Right lobe of liver (tissue), 4 donors: ENCODE results near the gene CFAP77.

Source experiments
- POLR2A ChIP-seq: fragments of 450-650 bp; IDR thresholded peaks from one replicate; pipeline ENCODE4 v1.6.1; 2017; ENCODE audit warnings: antibody characterized with exemption, mild to moderate bottlenecking
- TF ChIP-seq, protein P1 (sequence below), 4 donors: fragments of 200-600 bp in 3 of 4; fragments of 450-650 bp in 1 of 4; IDR thresholded peaks; one replicate each; pipeline versions ENCODE4 v1.5.1 to v1.8.0; 2016 to 2022; ENCODE audit warnings: antibody characterized with exemption in 4 of 4, mild to moderate bottlenecking in 2 of 4
- donor health status: DM: no; HTN: no; CAD: no.
- donor health status: DM: no; HTN: no; CAD: no.
- donor health status: DM: no; HTN: yes; CAD: no.

DNA sequence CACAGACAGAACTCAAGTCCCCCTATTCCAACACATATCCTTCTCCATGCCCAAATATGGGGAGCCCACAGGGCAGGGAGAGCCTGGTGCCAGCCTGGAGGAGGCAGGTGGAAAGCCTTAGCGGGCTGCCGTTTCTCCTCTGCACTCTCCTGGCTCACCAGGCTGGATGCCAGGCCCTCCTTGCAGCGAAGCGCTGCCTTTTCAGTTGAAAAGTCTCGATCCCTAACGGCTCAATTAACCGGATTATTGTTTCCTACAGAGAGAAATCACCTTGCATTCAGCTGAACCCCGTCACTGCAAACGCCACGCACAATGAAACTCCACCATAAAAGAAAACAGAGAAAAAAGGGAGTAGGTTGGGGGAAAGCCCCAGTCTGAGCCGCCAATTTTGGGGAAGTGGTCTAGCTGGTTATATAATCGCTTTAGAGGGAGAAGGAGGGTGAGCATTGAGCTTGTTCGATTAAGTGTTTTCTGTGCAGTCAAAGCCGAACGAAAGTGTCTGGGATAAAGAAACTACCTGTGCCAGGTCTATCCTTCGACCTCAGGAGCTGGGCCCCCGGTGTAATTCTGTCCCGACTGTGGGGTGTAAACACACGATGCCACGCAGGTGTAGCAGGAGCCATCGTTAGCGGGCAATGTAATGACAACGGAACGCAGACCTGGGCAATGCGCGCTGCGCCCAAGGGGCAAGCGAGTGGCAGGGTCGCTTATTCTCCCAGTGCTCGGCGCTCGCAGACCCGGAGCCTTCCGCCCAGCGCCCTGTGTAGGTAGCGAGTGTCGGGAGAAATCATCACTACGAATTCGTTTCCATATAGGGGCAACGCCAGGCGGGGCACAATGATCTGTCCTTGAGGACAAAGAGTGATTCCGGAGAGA, 176.2 kb downstream of the CFAP77 start:
- TF ChIP-seq, protein P1, sequence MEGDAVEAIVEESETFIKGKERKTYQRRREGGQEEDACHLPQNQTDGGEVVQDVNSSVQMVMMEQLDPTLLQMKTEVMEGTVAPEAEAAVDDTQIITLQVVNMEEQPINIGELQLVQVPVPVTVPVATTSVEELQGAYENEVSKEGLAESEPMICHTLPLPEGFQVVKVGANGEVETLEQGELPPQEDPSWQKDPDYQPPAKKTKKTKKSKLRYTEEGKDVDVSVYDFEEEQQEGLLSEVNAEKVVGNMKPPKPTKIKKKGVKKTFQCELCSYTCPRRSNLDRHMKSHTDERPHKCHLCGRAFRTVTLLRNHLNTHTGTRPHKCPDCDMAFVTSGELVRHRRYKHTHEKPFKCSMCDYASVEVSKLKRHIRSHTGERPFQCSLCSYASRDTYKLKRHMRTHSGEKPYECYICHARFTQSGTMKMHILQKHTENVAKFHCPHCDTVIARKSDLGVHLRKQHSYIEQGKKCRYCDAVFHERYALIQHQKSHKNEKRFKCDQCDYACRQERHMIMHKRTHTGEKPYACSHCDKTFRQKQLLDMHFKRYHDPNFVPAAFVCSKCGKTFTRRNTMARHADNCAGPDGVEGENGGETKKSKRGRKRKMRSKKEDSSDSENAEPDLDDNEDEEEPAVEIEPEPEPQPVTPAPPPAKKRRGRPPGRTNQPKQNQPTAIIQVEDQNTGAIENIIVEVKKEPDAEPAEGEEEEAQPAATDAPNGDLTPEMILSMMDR (IDR thresholded peaks at IDR 0.05), result no peak
- no peak for TF ChIP-seq POLR2A
